Measurements from ENCODE around the gene PCP4L1. TPM values are rescaled to one million over a fixed set of nuclear protein-coding genes. Genes with fewer than 3 reads are reported as not detected.

Gene PCP4L1
- total and polyA plus RNA-seq, 2 donors (not counting 1 experiment from before 2014, with no cell fraction given), result not detected

DNA sequence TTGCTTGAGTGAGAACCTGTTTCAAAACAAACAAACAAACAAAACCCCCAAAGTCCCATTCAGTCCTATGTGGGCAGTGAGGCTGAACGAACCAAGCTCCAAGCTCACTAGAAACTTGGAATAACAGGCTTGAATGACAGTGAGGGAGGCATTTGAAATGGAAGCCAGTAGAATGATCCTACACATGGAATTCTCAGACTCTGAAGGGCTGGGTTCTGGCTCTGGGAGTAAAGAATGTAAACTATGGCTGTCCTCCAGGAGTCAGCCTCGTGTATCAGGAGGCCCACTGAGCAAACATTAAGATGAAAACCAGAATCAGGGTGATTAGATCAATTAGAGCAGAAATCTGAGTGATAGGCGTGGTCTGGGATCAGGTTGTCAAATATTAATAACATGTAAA, 14.9 kb downstream of the PCP4L1 start:
- CTCF ChIA-PET, result interaction anchor here (1.1 to 1.3 kb wide), 2 partner anchors 14 to 18 kb away, joined by 3 to 5 read pairs; no protein-coding TSS in a partner anchor
- no peak overlapping the region for H3K4me3 Mint-ChIP-seq
- ATAC-seq (ENCODE audit: low read depth) (no peak), DNase-seq (no peak)
- H3K9me3 Mint-ChIP-seq (ENCODE audit: insufficient read depth), result no peaks in the 10 kb centered on the region
- WGBS (ENCODE audit: insufficient coverage), result 78% methylated on average over 1 of the region's 3 CpGs
- intact Hi-C loops (cut with micrococcal nuclease), result no loop called here
- no peaks in the 10 kb centered on the region for H4K20me1 ChIP-seq (ENCODE audit: control insufficient read depth, insufficient read depth, low read length, poor library complexity, severe bottlenecking)
- H2AFZ ChIP-seq (ENCODE audit: insufficient read depth, low read depth, low read length, poor library complexity, severe bottlenecking), result no peak overlapping the region
- H3K4me1 Mint-ChIP-seq, result no peaks in the 10 kb centered on the region
- H3K9me3 ChIP-seq (ENCODE audit: control extremely low read depth in 1 of 3, control insufficient read depth in 2 of 3, insufficient read depth in 1 of 3, low read length in 2 of 3), result no peaks in the 10 kb centered on the region
- H3K4me3 ChIP-seq (ENCODE audit: control extremely low read depth in 1 of 5, extremely low read depth in 1 of 5, insufficient read depth in 1 of 5, low read depth in 2 of 5, low read length in 4 of 5), result no peak overlapping the region
- H3K27ac ChIP-seq (ENCODE audit: low read length in 2 of 2), result no peak overlapping the region
- H3K27ac Mint-ChIP-seq, result no peak overlapping the region
- POLR2A ChIA-PET, result interaction anchor here (0.5 kb wide), 1 partner anchor 236 kb away, joined by 3 read pairs; no protein-coding TSS in a partner anchor
- no peak for TF ChIP-seq EZH2 (IDR thresholded peaks at IDR 0.05; ENCODE audit: borderline replicate concordance, insufficient read depth, low read depth, low read length, poor library complexity, severe bottlenecking)
- TF ChIP-seq CTCF (IDR thresholded peaks at IDR 0.05), result no peak
- no peak overlapping the region for H3K4me2 ChIP-seq (replicated peaks; ENCODE audit: low read depth, low read length, poor library complexity, severe bottlenecking)
- H3K36me3 ChIP-seq (replicated peaks in 1 of 2; ENCODE audit: control extremely low read depth in 1 of 2, control insufficient read depth in 1 of 2, extremely low read depth in 1 of 2, insufficient read depth in 2 of 2, low read length in 1 of 2), result no peaks in the 10 kb centered on the region
- H3K27me3 ChIP-seq (replicated peaks in 1 of 4; ENCODE audit: control extremely low read depth in 1 of 4, control insufficient read depth in 3 of 4, insufficient read depth in 4 of 4, low read length in 3 of 4), result peaks cover 0 to 2% (median 0%) of the 10 kb centered on the region in 4 experiments
- H3K79me2 ChIP-seq (ENCODE audit: control insufficient read depth, insufficient read depth, low read length), result no peaks in the 10 kb centered on the region
- peaks cover 22% of the 10 kb centered on the region for H3K27me3 Mint-ChIP-seq
- H3K9ac ChIP-seq (ENCODE audit: low read length), result no peak overlapping the region
- no peaks in the 10 kb centered on the region for H3K4me1 ChIP-seq (ENCODE audit: control insufficient read depth in 2 of 2, insufficient read depth in 2 of 2, low read length in 2 of 2)

- Histone ChIP-seq H3K27ac (ENCODE audit: low read length in 2 of 2) (no peak overlapping the region), H4K20me1 (ENCODE audit: control insufficient read depth, insufficient read depth, low read length, poor library complexity, severe bottlenecking) (no peaks in the 10 kb centered on the region), H3K9me3 (ENCODE audit: control extremely low read depth in 1 of 3, control insufficient read depth in 2 of 3, insufficient read depth in 1 of 3, low read length in 2 of 3) (no peaks in the 10 kb centered on the region), H3K4me1 (ENCODE audit: control insufficient read depth in 2 of 2, insufficient read depth in 2 of 2, low read length in 2 of 2) (no peaks in the 10 kb centered on the region), H3K4me3 (ENCODE audit: control extremely low read depth in 1 of 5, extremely low read depth in 1 of 5, insufficient read depth in 1 of 5, low read depth in 2 of 5, low read length in 4 of 5) (no peak overlapping the region), H3K36me3 (replicated peaks in 1 of 2; ENCODE audit: control extremely low read depth in 1 of 2, control insufficient read depth in 1 of 2, extremely low read depth in 1 of 2, insufficient read depth in 2 of 2, low read length in 1 of 2) (no peaks in the 10 kb centered on the region), H2AFZ (ENCODE audit: insufficient read depth, low read depth, low read length, poor library complexity, severe bottlenecking) (no peak overlapping the region), H3K9ac (ENCODE audit: low read length) (no peak overlapping the region), H3K27me3 (replicated peaks in 1 of 4; ENCODE audit: control extremely low read depth in 1 of 4, control insufficient read depth in 3 of 4, insufficient read depth in 4 of 4, low read length in 3 of 4) (peaks cover 0 to 2% (median 0%) of the 10 kb centered on the region in 4 experiments), H3K79me2 (ENCODE audit: control insufficient read depth, insufficient read depth, low read length) (no peaks in the 10 kb centered on the region), H3K4me2 (replicated peaks; ENCODE audit: low read depth, low read length, poor library complexity, severe bottlenecking) (no peak overlapping the region)
- Mint-ChIP-seq H3K4me1 (no peaks in the 10 kb centered on the region), H3K27me3 (peaks cover 30% of the 10 kb centered on the region), H3K4me3 (no peak overlapping the region), H3K9me3 (ENCODE audit: insufficient read depth) (no peaks in the 10 kb centered on the region), H3K27ac (no peak overlapping the region)
- no peak for TF ChIP-seq CTCF (IDR thresholded peaks at IDR 0.05)
- no peak for TF ChIP-seq EZH2 (IDR thresholded peaks at IDR 0.05; ENCODE audit: borderline replicate concordance, insufficient read depth, low read depth, low read length, poor library complexity, severe bottlenecking)
- ChIA-PET POLR2A (interaction anchor here (0.7 kb wide), 1 partner anchor 525 kb away, joined by 5 read pairs; no protein-coding TSS in a partner anchor), CTCF (interaction anchor here (1.1 kb wide), 1 partner anchor 13 kb away, joined by 3 read pairs; no protein-coding TSS in a partner anchor)
- WGBS (ENCODE audit: insufficient coverage), result no CpG with 5 or more reads among the region's 3 CpGs
- ATAC-seq (ENCODE audit: low read depth) (no peak), DNase-seq (no peak)
- intact Hi-C loops (cut with micrococcal nuclease), result no loop called here
Measured at GRCh38 chr1:161274874-161275273, 16.3 kb downstream of the PCP4L1 start.

All from B cell (primary cell).